ENCODE data around the gene BOD1.
A peak's percentile ranks its signal among the peaks of the same experiment; 100 is the strongest.
"Not testable (repeated sequence)": the region's sequence is repeated elsewhere in the genome, so short reads cannot be mapped to it uniquely, and the experiment has no call there.

The BOD1 gene

DNA sequence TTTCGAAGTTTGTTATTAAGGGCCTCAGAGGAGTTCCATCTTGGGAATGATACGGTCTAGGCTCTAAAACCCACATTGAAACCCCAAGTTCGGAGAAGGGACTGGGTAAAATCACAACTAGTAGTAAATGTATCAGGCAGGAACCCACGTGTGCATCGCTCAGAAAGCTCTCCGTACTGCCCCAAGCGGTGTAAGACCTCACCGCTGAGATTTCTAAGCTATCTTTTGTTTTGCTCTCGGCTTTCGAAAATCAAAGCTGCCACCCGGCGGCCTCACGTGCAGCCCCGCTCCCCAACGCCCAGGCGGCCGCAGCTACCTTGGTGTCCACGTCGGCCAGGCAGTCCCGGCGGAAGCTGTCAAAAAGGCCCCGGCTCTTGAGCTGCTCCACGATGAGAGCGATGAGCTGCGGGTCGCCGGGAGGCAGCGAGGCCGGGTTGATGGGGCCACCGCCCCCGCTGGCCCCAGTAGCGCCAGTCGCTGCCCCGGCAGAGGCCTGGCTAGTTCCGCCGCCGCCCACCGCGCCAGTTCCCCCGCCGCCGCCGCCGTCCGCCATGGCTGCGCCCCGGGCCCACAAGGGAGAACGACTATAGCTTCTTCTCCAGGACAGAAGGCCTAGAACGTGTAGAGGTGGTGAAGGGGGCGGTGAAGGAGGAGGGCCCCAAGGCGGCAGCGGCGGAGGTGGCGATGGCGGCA, 420 bp downstream of the BOD1 start:
- DNase-seq (ENCODE audit: low spot score) = peak; percentile 90

DNA sequence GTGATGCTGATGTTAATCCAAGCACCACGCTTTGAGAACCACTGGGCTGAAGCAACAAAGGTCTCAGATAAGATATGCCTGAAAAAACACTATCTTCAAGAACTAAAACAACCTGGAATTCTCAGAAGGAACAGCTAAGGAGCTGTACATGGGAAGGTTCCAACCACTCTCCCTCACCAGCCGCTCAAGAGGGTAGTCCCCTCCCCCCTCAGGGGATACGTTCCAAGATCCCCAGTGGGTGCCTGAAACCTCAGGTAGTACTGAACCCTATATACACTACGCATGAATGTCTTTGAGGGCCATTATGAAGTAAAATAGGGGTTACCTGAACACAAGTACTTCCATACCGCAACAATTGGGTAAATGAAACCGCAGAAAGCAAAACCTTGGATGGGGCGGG, 1.9 kb downstream of the BOD1 start:
- DNase-seq (ENCODE audit: low spot score) = no peak

DNA sequence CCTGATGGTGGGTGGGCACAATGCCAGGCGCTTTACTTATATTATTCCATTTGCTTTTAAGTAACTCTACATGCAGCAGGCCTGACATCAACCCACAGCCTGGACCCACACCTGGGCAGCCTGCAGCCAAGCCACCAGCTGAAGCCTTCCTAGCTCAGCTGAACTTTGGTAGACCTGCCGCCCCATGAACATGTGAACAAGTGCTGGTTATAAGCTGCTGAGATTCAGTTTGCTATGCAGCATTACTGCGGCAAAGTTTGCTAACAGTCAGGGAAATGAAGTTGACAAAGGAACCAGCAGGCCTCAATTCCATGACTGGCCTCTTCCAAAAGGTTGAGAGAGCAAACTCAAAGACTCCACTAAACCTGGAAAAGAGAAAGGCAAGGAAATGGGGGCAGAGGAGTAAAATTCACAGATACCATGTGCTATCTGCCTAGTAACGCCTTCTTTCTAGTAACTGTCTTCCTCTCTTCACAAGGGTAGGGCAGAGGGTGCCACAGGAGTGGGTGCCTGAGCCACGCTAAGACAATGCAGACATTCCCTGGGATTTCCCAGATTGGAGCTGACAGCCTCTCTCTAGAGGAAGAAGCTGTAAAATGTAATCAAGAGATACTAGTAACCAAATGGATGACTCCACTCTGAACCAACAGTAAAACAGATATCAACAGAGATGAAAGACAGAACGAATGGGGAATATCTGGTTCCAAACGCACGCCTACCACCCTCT, 2.9 kb downstream of the BOD1 start:
- no peak for DNase-seq (ENCODE audit: low spot score)

DNA sequence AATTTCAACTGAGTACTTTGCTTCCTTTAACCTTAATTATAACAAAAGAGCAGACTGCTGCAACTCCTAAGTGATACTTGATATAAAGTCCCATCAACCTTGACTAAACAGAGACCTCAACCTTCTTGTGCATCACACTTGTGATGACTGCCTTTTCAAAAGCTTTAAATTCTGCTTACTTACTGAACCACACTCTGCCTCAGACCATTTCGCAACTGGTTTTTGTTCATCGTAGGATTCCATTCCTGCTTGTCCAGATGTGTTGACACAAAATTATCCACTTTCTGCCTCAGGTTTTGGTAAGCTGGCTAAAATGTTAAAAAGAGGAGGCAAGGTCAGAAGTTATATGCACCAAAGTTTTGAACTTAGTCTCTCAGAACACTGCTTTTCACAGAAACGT, 3.5 kb downstream of the BOD1 start:
- no peak for DNase-seq (ENCODE audit: low spot score)

DNA sequence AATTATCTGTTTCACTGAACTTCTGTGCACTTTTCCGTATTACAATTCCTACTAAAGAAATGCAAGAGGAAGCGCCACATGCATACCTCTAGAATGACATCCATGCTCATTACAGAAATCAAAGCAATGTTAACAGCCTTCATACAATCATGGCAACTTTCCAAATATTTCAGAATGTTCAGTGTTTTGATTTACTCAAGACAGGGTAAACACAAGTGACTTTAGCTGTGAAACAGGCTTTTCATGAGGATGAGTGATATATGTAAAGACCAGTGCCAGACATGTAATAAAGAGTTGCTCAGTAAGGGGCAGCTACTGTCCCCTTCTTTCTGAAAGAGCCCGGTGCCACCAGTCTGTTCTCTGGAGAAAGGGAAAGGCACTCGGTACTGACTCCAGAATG, 4.7 kb downstream of the BOD1 start:
- no peak for DNase-seq (ENCODE audit: low spot score)

DNA sequence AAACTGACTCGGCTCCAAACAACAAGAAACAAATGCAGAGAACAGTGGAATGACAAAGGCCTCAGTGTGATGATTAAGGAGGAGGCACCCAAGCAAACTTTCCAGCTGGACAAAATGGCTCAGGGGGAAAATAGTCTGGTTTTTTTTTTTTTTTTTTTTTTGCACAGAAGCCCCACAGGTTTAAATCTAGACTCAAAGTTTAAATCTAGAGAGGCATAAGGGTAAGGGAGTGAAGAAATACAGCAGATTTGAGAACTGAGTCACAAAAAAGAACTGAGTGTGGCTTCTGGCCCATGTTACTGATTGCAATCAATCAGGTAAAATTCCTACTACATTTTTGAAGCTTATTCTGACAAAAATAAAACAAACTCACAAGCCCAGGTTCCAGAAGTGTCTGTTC, 12.3 kb downstream of the BOD1 start:
- DNase-seq (ENCODE audit: low spot score) = no peak

DNA sequence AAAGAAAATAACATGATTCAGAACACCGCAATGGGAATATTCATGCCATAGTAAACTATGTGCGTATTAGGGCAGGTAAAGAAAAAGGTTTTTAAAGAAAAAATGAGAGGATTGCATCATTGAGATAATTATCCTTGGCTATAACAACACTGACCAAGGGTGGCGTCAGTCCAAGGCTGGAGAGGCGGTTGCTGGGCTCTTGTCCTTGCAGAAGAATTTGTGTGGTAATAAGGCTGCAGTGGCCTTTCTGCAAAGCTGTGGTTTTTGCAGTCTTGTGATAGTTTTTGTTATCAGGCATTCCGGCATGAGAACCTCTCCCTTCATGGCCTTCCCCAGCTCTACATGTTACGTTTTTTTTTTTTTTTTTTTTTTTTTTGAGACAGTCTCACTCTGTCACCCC, 14.0 kb downstream of the BOD1 start:
- no peak for DNase-seq (ENCODE audit: low spot score)

DNA sequence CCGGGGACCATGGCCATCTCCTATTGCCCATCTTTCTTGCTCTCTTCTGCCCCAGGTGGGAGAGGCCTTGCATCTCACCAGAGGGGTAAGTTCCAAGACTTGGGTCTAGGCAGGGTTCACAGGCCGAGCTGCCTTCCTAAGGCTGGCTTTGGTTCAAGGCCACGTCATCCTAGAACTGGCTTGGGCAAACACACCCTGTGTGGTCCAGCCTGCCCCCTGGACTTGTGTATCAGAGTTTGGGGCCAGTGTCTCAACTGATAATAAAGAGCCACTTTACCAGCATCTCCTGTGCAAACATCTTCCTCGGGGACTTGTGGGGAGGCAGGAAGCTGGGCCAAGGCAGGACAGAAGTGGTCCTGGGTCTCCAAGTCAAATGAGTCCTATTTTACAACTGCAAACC, 17.8 kb downstream of the BOD1 start:
- no peak for DNase-seq (ENCODE audit: low spot score)

DNA sequence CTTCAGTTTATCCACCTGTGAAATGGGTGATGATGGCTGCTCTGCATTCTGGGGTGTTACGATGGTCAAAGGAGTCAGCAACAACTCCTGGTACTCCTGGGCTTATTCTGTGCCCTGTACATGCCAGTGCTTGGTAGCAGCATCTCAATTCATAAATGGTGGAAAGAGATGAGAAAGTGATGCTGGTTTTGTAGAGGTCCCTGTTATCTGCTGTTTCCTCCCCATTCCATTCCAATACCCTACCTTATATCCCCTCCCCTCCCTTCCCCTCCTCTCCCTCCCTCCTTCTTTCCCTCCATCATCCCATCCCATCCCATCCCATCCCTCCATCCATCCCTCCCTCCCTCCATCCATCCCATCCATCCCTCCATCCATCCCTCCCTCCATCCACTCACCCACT, 19.1 kb downstream of the BOD1 start:
- DNase-seq (ENCODE audit: low spot score) = no peak

DNA sequence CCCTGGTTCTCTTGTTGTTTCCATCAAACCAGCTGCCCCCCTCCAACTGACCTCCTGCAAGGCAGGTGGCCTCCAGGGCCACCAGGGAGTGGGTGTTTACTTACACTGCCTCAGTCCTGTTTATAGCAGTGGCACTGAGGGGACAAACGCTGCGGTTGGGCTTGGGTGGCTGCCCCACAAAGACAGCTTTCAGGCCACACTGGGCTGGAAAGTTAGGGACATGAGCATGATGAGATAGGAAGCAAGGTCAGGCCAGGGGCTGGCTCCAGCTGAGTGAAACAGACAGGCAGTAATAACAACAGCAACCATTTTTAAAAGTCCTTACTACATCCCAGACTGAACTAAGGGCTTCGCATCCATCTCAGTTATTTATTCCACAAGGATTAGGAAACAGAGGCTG, 20.6 kb downstream of the BOD1 start:
- no peak for DNase-seq (ENCODE audit: low spot score)

DNA sequence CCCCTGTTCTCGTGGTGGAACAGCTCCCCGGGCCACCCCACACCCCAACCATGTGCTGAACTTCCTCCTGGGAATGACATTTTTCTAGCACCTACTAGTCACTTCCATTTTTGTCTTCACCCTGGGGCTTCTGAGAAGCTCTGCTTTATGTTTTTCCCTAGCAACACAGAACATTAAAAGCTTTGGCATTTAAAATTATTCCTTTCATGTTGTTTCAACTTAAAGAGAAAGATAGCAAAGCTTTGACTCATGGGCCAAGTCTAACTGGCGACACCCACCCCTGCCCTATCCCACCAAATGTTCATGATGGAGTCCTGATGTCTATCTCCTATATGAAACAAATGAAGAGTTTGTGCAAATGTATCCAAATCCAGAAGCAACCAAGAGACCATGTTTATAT, 22.4 kb downstream of the BOD1 start:
- DNase-seq (ENCODE audit: low spot score) = no peak

DNA sequence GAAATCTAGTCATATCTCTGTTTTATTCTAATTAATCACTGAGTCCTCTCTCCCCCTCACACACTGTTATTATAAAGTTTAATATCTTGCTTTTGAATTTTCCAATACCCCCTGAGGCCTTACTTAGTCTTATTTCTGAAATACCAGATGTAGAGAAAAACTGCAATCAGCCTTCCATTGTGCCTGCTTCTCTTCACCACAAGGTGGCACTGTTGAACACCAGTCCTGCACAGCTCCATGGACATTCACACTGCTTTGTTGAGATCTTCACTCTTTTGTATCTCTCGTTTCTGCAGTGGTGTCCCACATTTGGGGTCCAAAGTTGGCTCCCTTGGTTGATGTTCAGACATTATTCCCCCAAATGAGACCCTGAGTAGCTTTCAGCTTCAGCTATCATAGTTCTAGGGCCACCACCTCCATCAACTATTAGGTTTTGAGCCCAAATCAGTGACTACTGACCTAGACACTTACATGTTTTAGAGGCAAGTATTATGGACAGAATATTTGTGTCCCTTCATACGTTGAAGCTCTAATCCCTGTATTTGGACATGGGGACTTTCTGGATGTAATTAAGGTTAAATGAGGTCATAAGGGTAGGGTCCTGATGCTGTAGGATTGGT, 24.3 kb downstream of the BOD1 start:
- peak; percentile 37 for DNase-seq (ENCODE audit: low spot score)

DNA sequence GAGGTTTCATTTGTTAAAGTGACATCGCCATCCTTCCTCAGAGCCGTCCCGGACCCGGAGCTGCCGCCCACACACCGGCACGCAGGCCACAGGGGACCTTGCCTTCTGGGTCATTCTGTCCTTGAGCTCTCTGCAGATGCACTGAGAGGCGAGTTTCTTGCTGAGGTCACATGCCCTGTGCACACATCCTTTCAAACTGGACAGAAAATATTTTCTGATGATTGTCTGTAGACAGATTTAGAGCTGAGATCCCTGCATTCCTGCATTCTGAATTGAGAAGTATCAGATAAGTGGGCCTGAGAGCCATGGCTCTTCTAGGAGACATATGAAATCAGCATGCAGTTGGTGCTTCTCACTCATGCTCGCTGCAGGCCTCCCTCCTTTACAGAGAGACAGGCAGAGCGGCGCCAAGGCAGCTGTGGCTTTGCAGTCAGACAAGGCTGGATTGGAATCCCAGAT, 25.4 kb downstream of the BOD1 start:
- DNase-seq (ENCODE audit: low spot score) = no peak

DNA sequence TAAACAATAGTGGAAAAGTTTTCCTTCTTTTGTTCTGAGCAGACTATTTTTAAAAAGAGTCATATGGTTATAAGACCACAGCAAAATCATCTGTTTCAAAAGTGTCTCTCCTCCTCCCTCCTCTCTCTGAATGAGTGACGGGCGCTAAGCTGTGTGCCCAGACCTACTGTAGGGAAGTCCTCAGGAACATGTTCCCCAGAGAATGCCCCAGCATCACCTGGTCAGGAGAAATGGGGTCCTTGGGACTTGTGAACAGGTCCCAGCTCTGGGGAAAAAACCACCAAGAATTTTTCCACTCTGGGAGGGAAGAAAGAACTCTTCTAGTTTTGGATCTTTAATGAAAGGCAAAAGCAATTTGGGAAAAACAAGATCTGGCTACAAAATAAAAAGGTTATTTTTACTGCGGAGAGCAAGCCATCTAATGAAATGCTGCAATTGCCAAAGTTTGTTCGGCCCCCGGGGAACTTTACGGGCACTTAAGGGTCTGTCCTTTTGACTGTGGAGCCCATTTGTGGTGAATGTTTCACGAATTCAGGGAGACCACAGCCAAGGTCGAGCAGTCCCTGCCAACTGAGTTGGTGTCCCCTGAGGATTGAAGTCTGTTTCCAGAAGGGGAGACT, 25.9 kb downstream of the BOD1 start:
- DNase-seq (ENCODE audit: low spot score) = no peak

DNA sequence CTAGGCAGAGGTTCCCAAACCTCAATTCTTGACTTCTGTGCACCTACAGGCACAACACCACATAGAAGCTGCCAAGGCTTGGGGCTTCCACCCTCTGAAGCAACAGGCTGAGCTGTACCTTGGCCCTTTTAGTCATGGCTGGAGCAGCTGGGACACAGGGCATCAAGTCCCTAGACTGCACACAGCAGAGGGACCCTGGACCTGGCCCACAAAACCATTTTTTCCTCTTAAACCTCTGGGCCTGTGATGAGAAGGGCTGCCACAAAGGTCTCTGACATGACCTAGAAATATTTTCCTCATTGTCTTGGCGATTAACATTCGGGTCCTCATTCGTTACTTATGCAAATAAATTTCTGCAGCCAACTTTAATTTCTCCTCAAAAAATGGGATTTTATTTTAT, 30.3 kb downstream of the BOD1 start:
- DNase-seq (ENCODE audit: low spot score) = not testable (repeated sequence)

DNA sequence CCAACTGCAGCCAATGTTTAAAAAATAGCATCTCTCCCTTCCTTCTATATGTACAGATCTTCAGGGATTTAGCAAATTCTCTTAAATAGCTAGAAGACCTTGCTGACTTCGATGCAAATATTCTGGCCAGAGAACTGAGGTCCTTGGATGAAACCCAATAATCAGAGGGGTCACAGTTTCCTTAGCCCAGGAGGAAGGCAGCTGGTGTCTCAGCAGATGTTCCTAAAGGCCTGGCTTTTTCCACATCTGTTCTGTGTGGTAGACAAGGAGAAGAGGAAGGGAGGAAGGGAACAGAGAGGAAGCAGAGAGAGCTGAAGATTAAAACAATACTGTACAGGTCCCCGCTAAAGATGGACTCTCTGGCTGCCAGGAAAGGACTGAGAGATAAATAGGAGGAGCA, 33.1 kb downstream of the BOD1 start:
- DNase-seq (ENCODE audit: low spot score) = no peak

DNA sequence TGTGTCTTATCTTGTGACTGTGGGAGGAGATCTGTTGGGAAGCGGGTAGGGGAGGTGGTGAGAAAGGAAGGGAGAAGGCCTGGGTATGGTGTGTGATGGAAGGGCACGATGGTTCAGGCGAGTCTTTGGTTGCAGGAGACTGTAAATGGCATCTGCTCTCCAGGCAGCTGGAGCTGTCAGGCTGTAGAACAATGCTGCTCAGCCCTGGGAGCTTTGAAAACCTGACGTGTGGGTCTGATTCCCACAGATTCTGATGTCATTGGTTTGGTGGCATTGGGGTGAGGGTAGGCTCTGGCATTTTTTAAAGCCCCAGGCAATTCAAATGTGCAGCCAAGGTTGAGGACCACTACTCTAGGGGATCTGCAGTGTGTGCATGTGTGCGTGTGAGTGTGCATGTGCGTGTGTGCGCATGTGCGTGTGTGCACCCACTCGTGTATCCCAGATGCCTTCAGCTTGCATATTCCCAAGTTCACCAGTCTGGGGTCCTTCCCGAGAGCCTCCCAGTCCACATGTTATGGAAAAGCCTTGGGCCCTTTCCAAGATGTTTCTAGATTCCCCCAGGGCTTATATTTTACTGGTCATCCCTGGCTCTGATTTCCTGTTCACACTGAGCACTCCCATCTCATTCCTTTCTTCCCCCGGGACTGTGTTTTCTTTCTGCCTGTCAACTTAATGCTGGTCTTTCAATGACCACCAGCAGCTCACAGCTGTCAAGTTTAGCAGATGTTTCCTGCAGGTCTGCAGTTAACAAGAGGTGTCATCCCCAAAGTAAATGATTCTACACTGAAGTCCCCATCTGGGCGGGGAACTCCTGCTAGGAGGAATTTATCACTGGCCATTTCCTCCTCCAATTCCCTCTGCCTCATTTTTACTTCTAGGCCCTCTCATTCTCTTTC, 34.0 kb downstream of the BOD1 start:
- DNase-seq (ENCODE audit: low spot score) = no peak

DNA sequence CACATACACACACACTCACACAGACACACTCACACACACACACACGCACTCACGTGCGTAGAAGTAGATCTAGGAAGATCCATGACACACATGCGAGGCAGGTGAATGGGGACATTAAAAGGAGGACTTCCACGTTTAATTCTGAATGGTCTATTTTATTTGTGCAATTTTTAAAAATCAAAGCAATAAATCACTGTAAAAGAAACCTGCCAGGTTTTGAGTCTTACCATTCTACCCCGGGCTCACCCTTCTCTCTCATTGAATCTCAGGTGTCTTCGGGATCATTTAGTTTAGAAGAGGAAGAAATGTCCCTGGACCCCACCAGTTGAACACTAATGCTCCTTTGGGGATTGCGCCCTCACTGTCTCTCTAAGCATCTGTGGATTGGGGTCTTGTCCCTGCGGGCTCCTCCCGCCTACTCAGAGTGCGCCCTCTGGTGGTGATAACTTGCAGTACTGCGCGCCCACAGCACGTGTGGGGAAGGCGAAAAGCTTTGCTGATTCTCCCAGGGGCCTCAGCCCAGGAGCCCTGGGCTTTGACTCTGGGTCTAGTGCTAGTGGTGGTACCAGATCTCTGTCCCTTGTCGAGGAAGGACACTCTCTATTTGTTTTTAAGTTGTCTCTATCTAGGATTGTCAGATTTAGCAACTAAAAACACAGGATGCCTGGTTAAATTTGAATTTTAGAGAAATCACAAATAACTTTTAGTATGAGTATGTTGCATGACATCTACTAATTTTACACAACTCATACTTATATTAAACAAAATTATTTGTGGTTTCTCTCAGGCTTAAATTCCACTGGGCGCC, 34.8 kb downstream of the BOD1 start:
- no peak for DNase-seq (ENCODE audit: low spot score)

DNA sequence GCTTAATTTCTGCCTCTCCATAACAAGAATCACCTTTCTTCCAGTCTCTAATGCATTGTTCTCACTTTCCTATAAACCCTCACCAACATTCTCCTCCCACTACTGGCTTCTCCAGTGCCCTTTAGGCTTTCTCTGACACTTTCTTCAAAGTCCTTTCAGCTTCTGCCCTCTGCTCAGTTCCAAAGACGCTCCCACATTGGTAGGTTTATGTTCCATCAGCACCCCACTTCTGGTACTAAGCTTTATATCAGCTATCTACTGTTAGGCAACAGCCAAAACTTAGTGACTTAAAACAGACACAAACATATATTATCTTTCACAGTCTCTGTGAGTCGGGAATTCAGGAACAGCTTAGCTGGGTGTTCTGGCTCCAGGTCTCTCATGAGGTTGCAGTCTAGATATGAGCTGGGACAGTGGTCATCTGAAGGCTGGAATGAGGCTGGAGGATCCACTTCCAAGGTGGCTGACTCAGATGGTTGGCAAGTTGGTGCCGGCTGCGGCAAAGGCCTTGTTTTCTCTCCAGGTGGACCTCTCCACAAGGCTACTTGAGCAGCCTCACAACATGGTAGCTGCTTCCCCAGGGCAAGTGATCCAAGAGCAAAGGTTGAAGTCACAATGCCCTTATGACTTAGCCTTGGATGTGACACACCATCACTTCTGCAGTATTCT, 37.4 kb downstream of the BOD1 start:
- no peak for DNase-seq (ENCODE audit: low spot score)

DNA sequence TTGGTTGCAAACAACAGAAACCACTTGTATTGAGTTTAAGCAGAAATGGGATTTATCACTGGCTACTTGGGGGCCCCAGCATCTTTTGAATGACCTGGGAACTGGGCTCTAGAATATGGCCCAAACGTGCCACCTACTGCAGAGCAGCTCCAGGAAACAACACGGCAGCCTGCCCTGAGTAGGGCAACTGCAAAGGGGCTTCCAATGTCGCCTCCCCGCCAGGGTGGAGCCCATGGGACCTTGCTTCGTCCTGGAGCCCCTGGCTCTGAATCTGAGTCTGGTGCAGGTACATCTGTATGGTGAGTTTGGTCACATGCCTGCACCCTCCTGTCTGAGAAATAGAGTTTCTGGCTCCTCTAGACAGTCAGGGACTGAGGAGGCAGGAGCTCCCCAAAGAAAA, 38.6 kb downstream of the BOD1 start:
- no peak for DNase-seq (ENCODE audit: low spot score)

DNA sequence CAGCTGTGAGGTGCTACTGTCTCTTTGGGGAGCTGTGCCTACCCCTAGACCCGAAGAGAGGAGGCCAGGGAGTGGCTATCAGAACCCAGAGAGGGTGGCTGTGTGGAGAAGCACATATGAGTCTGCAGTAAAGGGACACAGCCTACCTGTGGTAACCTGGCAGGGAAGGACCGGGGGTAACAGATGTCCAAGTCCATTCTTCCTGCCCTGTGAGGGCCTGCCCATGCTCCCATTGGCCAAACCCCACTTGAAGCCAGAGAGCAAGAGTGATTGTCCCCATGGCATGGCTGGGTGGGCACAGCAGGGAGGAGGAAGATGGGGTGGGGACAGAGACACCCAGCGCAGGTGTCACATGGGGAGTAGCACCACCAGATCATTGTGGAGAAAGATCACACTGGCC, 39.3 kb downstream of the BOD1 start:
- DNase-seq (ENCODE audit: low spot score) = no peak
